T-helper 2 cell (primary cell): Measurements from ENCODE around the gene NTRK3.

Experiments used
- DNase-seq, 5 experiments: peaks; one replicate each; pipeline versions ENCODE4 v3.0.0 to v3.0.0-alpha.2; 2012 to 2022

Gene NTRK3

DNA sequence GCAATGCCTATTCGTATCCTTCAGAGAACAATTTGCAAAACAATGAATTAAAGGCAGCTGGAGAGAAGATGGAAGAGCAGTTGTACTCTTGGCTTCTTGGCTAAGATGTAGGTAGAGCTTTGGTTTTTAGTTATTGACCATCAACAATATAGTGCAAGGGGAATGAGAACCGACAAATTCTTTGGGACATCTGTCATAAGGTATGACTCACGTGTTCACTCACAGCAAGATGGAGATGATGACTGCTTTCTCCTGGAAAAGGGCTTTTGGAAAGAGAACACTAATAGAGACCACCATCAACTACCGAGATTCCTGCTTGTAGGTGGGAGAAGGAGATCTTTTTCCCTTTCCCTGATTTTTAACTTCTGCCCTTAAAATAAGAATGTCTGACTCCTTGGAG, 234.9 kb downstream of the NTRK3 start:
- DNase-seq: no peak

GRCh38 chr15:88020806-88021205, 235.7 kb downstream of the NTRK3 start:
- no peak for DNase-seq

DNA sequence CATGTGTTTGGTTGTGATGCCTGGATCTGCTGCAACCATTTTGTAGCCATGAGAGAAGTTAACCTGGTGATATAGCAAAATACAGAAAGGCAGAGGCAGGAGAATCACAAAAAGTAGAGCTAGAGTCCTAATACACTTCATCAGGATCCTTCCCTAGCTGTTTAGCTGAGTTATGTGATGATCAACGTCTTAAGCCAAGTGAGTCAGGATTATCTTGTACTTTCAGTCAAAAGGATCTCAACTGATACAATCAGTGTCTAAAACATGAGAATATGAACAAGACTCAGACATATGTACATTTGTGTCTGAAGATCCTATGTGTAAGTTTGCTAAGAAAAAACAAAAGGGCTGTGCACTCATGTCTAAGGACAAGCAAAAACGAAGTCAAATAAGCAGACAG, 236.9 kb downstream of the NTRK3 start:
- DNase-seq: no peak

- DNase-seq: no peak
Measured at GRCh38 chr15:88018869-88019641, 237.5 kb downstream of the NTRK3 start.

DNA sequence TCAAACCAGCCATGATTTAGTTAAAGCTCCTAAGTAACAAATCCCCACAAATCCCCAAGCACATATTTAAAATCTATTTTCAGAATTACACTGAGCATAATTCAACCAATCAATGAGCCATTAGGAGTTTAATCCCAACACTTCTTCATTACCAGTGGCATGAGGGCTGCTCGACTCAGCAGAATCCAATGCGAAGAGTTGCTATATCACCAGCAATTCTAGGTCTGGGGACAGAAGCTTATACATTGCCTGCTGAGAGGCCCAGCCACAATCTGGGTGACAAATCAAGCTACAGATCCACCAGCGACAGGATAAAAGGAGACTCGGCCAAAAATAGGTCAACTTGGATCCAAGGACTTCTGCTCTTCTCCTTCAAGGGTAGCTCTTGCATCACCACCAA, 238.8 kb downstream of the NTRK3 start:
- no peak for DNase-seq

DNA sequence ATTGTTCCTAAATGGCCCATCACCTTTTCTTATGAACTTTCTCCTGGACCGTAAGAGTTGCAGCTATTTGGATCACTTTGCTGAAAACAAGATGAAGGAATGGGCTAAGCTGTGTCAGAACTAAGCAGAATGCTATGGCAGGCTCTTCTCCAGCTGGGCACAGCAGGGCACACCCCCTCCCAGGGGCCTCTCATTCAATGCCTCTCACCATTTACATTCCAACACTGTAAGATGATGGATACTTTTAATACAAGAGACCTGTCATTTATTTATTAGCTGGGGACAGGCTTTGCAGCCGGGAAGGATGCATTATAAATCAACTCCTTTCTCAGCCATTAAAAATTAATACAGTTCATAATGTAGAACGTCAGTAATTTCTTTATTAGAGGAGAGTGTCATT, 240.1 kb downstream of the NTRK3 start:
- DNase-seq: no peak

DNA sequence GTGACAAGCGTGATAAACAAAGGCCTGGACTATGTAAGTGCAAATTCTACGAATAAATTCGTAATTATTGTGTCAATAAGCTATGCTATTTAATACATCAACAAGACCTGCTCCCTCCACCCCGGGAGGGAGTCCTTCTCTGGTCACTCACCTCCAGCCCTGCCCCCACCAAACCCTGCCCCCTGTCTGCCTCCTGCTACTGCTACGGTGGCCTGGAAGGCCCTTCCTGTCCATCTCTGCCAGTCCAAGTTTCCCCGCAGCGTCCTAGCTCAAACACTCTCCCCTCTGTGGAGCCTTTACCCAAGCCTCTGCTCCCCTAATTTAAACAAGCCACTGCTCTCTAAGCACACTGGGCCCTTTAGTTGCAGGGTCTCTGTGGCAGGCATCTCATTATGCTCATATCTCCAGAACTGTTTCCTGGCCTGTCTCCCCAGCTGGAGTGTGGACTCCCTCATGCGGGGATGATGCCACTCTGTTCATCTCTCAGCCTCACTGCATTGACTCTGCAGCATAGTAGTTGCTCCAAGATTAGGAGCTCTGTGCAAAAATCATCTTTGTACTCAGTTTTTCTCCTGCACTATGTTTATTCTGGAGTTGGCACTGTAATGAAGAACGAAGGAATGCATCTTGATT, 241.2 kb downstream of the NTRK3 start:
- DNase-seq: no peak

DNA sequence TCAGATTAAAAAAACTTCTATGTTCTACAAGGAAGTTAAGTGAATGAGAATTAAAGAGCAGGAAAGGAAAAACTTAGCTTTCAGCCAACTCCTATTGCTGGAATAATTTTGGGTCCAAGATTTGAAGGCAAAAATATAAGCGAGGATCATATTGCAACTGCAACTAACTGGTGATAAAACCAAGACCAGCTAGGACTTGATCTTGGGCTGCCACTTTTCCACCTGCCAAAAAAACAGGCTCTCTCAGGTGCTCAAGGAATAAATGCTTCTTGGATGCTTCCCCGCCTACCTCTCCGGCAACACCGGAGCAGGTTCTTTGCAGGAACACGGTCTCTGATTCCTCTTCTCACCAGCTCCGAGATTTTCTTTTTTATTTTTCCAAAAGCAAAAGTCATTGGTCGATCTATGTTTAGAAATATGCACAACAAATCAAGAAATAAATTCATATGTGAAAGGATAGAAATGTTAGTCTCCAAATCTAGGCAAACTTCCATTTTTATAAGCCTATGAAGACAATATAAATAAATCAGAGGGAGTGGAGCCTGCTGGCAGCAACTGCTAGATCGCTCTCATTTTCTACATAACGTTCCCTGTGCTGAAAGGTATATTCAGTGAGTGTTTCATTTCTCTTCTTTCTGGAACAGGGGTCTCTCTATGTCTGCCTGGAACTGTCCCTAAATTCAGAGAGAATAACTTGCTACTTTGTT, 241.9 kb downstream of the NTRK3 start:
- DNase-seq: no peak

GRCh38 chr15:88013111-88013510, 243.4 kb downstream of the NTRK3 start:
- no peak for DNase-seq

GRCh38 chr15:88012688-88013087, 243.9 kb downstream of the NTRK3 start:
- no peak for DNase-seq

GRCh38 chr15:88012233-88012632, 244.3 kb downstream of the NTRK3 start:
- no peak for DNase-seq

- DNase-seq: no peak
Measured at GRCh38 chr15:88011533-88011932, 245.0 kb downstream of the NTRK3 start.

DNA sequence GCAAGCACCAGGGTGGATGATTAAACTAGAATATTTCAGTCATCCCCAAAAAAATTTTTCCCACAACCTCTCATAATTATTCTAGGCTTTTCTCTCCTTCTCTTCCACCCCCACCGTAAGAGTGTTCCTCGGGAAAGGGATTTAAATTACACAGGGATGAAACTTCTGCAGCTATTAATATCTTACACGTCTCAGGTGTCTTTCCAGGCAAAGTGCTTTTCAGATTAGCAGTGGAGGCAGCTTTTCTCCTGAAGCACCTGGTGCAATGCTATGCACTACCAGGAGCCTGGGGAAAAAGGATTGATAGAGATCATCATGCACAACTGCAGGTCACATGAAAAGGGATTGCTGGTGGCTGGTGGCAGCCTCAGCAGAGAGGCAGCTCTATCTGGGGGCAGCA, 250.4 kb downstream of the NTRK3 start:
- DNase-seq: no peak

GRCh38 chr15:88004399-88004798, 252.1 kb downstream of the NTRK3 start:
- DNase-seq: no peak

DNA sequence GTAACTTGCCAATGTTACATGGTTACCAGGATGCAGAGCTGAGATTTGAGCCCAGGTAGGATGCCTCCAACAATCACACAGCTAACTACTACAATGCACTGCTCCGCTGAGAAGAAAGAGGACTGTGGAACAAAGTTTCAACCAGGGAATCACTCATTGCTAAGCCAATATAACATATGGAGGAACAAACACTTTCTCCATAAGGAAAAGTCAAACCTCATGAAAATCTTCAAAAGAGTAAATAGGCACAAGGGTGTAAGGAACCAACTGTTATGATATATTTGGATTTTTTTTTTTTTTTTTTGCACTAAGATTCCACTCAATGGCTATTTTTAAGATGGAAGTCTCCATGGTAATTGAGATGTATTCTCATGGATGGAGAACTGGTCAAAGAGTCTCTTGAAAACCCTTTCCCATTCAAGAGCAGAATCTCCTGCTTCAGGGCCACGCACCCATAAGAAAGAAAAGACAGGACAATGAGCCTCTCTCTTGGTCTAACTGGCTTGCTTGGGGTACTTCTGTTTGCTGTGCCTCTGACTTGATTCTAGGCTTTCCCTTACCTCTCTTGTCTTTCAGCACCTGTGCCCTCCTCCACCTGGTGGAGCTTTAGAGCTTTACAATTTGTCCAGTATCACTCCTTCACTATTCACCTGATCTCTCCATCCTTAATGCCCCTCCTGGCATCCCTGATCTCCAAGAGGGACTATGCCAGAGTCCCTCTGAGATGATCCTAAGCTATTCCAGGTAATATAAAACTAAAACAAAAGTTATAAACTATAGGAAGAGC, 252.8 kb downstream of the NTRK3 start:
- DNase-seq: no peak

DNA sequence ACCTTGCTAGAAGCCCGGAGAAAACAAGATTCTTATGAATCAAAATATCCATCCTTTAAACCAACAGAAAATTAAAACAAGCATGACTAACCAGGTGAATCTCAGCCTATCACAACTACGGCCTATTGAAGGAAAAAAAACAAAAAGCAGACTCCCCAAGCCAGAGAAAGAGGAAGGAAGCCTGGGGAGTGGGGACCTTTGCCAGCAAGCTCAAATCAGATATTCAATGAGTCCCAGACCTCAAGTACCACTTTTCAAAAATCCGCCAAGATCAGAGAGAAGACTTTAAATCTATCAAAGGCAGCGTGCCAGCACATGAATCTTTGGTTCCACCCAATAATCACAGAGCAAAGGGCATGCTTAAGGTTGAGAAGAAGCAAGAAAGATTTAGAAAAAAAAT, 253.8 kb downstream of the NTRK3 start:
- no peak for DNase-seq

GRCh38 chr15:87998630-87999029, 257.9 kb downstream of the NTRK3 start:
- no peak for DNase-seq

GRCh38 chr15:87986776-87987175, 269.8 kb downstream of the NTRK3 start:
- no peak for DNase-seq

- no peak for DNase-seq
Measured at GRCh38 chr15:87985451-87985850, 271.1 kb downstream of the NTRK3 start.

DNA sequence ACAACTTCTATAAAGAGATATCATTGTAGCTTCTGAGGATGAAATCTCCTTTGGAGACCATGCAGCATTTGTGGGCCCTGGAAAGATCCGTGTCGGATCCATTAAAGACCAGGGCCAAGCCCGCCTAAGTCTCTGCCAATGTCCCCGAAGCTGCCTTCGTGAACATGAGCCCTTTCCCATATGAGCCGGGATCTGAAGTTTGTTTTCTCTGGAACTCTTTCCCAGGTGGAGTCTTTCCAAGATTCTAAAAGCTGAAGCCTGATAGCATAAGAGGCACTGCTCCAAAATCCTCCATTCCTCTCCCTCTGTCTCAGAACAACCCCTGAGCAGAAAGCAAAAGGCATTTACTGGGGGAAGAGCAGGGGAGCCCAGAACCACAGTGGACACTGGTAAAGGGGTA, 274.6 kb downstream of the NTRK3 start:
- DNase-seq: no peak

GRCh38 chr15:87977907-87978306, 278.6 kb downstream of the NTRK3 start:
- DNase-seq: no peak

DNA sequence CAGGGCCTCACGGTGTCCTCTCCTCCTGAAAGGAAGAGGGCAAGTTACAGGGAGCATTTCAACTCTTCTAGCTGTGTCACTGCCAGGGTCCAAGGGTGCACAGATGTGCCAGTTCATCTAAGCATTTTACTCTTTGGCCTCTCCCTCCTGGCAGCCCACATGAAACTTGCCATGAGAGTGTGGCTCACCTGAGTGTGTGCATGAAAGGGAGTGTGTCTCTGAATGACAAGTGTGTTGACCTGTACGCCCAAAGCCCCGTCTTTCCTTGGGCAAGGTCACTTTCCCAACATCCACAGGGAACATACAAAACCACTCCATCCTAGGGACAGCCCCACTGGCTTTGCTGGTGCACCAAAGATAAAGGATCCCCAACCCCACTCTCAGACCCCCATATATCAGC, 280.0 kb downstream of the NTRK3 start:
- no peak for DNase-seq
